HFFc6 (cell line): Measurements from ENCODE around the gene NDUFA13. TPM values are rescaled to one million over a fixed set of nuclear protein-coding genes. Genes with fewer than 3 reads are reported as not detected.

Experiments used
- DNase-seq: peaks from one replicate; pipeline ENCODE4 v3.0.0-alpha.2; 2018
- H3K27ac Mint-ChIP-seq: 2 replicates; pipeline ENCODE4 v1.8.0; 2020; ENCODE audit warnings: mild to moderate bottlenecking, mixed read lengths
- H3K27me3 Mint-ChIP-seq: 2 replicates; pipeline ENCODE4 v1.8.0; 2021; ENCODE audit warnings: mild to moderate bottlenecking, moderate library complexity, mixed read lengths; ENCODE audit not compliant: insufficient read depth
- H3K36me3 Mint-ChIP-seq: 2 replicates; pipeline ENCODE4 v1.8.0; 2021; ENCODE audit warnings: low read depth, mixed read lengths
- H3K4me1 Mint-ChIP-seq: 2 replicates; pipeline ENCODE4 v1.8.0; 2020; ENCODE audit warnings: low read depth, mixed read lengths
- H3K4me3 Mint-ChIP-seq: 2 replicates; pipeline ENCODE4 v1.8.0; 2020; ENCODE audit warnings: mild to moderate bottlenecking, moderate library complexity, mixed read lengths
- H3K9me3 Mint-ChIP-seq: 2 replicates; pipeline ENCODE4 v1.8.0; 2020; ENCODE audit warnings: mild to moderate bottlenecking, mixed read lengths
- total RNA-seq, 6 experiments: library from RNA; stranded (reverse); fragmentation: NEBNext Ultra II Directional; extraction: Animal tissue kit (Norgen Biotek cat#: 25700); gene quantifications; 2 replicates in 1 of 6; 3 replicates in 5 of 6; pipeline ENCODE4 v1.2.3, GENCODE V29; 2021
- TF ChIP-seq, protein P1 (sequence below): fragments of 200-600 bp; sonication (generic); IDR thresholded peaks from 2 replicates; pipeline ENCODE4 v1.5.0; 2021; ENCODE audit warnings: antibody characterized with exemption, mild to moderate bottlenecking

Gene NDUFA13
- total RNA-seq, 6 experiments from 2014 or later: 266 to 393 (median 323) TPM

DNA sequence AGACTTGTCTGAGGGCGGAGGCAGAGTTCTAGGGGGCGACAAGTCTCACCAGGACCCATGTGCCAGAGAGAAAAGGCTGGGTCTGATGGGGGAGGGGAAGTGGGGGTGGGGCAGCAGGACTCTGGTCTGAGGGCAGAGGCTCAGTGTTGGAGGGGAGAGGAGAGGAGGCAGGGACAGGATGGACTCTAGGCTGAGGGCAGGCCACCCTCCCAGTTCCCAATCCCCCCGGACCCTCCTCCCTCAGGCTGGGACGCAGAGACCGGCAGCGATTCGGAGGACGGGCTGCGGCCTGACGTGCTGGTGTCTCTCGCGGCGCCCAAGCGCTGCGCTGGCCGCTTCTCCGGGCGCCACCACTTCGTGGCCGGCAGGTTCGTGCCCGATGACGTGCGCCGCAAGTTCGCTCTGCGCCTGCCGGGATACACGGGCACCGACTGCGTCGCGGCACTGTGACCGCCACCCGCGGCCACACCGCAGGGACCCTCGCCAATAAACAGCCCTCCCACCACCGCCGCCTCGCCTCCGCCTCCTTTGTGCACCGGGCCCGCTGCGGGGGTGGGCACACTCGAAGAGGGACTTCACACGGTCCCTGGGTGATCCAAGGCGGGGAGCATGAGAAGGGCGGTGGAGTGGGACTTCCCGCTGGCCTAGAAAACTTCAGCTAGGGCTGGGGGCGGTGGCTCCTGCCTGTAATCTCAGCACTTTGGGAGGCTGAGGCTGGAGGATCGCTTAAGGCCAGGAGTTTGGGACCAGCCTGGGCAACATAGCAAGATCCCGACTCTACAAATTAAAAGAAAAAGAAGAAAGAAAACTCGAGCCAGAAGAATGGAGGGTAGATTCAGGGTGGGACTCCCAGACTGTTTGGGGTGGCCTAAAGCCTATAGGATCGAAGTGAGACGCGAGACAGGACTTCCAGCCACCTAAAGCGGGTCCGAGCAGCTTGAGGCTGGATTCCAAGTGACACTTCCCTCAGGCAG, 21.3 kb downstream of the NDUFA13 start:
- H3K4me3 Mint-ChIP-seq: no peak overlapping the region

DNA sequence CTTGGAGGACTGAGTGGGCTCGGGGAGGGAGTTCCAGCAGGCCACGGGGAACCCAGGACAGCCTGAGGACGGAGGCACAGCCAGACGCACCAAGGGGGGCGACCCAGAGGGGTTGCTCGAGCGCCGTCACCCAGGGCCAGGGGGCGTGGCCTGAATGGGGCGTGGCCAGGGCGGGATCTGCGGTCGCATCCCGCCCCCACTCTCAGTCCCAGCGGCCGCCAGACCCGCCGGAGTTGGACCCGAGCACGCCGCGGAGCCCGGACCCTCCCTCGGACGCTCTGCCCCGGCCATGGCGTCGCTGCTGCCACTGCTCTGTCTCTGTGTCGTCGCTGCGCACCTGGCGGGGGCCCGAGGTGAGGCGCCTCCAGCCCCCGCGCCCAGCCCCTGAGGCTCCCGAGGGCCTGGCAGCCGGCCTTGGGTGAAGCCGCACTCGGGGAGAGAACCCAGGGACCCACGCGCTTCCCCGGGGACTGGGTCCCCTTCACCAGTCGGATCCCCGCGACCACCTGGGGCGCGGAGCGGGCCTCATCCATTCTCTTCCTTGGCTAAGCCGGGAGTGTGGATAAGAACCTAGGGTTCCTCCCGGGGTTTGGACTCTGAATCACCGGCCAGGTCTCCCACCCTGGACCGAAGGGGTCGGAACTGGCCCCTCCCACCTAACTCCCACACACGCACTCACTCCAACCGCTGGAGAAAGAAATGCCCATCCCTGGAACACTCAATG, 22.2 kb downstream of the NDUFA13 start, which contains the start of gene CILP2:
Gene CILP2 (plus strand): TSS at position 205 of the 724 bp plus-strand sequence. CDS start 85 bp downstream, at position 290.
- no peak for DNase-seq
- no peaks in the 10 kb centered on the region for H3K9me3 Mint-ChIP-seq
- H3K36me3 Mint-ChIP-seq: no peaks in the 10 kb centered on the region
- H3K4me3 Mint-ChIP-seq: no peak within 1 kb of the TSS
- H3K27ac Mint-ChIP-seq: no peak within 1 kb of the TSS
- H3K27me3 Mint-ChIP-seq: peaks cover 11% of the 10 kb centered on the region
- TF ChIP-seq, protein P1, sequence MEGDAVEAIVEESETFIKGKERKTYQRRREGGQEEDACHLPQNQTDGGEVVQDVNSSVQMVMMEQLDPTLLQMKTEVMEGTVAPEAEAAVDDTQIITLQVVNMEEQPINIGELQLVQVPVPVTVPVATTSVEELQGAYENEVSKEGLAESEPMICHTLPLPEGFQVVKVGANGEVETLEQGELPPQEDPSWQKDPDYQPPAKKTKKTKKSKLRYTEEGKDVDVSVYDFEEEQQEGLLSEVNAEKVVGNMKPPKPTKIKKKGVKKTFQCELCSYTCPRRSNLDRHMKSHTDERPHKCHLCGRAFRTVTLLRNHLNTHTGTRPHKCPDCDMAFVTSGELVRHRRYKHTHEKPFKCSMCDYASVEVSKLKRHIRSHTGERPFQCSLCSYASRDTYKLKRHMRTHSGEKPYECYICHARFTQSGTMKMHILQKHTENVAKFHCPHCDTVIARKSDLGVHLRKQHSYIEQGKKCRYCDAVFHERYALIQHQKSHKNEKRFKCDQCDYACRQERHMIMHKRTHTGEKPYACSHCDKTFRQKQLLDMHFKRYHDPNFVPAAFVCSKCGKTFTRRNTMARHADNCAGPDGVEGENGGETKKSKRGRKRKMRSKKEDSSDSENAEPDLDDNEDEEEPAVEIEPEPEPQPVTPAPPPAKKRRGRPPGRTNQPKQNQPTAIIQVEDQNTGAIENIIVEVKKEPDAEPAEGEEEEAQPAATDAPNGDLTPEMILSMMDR: no peak
- H3K4me1 Mint-ChIP-seq: no peaks in the 10 kb centered on the region

More for the DNA sequence above, 21.3 kb downstream of the NDUFA13 start:
- no peaks in the 10 kb centered on the region for H3K4me1 Mint-ChIP-seq
- TF ChIP-seq, protein P1: no peak
- no peaks in the 10 kb centered on the region for H3K9me3 Mint-ChIP-seq
- H3K27ac Mint-ChIP-seq: no peak overlapping the region
- no peak for DNase-seq
- no peaks in the 10 kb centered on the region for H3K36me3 Mint-ChIP-seq
- peaks cover 11% of the 10 kb centered on the region for H3K27me3 Mint-ChIP-seq

DNA sequence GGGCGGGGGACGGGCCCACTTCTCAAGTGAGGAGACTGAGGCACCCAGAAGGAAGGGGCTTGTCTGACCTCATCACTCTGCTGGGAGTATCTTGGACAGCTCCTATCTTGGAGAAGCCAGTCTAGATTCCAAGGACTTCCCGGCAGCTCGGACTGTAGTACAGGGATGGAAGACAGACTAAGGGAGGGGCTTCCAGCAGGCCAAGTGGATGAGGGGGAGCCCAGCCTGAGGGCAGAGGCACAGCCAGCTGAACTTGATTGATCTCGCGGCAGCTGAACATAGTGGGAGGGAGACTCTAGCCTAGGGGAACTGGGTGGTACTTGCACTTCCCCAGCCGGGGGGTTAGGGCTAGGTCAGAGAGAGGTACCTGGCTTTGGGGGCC, 22.8 kb downstream of the NDUFA13 start:
- no peak for DNase-seq
- Mint-ChIP-seq H3K4me3 (no peak overlapping the region), H3K27ac (no peak overlapping the region), H3K9me3 (no peaks in the 10 kb centered on the region), H3K36me3 (no peaks in the 10 kb centered on the region), H3K27me3 (peaks cover 11% of the 10 kb centered on the region), H3K4me1 (no peaks in the 10 kb centered on the region)
- TF ChIP-seq, protein P1: no peak

DNA sequence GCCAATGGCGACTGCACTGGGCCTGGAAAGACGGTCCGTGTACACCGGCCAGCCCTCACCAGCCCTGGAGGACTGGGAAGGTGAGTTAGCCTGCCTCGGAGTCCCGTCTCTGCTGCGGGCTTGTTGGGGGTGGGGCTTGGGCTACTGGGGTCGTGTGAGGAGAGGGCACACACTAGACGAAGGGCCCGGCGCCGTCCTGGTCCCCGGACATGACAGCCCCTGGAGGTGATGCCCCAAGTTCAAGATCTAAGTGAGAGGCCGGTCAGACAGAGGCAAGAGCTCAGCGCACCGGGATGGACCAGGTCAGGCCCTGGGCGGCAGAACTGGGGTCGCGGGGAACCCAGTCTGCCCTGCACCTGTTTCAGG, 23.7 kb downstream of the NDUFA13 start:
- Mint-ChIP-seq H3K4me1 (no peaks in the 10 kb centered on the region), H3K9me3 (no peaks in the 10 kb centered on the region), H3K36me3 (no peaks in the 10 kb centered on the region), H3K27ac (no peak overlapping the region), H3K27me3 (peaks cover 7% of the 10 kb centered on the region), H3K4me3 (no peak overlapping the region)
- TF ChIP-seq, protein P1: no peak
- no peak for DNase-seq

DNA sequence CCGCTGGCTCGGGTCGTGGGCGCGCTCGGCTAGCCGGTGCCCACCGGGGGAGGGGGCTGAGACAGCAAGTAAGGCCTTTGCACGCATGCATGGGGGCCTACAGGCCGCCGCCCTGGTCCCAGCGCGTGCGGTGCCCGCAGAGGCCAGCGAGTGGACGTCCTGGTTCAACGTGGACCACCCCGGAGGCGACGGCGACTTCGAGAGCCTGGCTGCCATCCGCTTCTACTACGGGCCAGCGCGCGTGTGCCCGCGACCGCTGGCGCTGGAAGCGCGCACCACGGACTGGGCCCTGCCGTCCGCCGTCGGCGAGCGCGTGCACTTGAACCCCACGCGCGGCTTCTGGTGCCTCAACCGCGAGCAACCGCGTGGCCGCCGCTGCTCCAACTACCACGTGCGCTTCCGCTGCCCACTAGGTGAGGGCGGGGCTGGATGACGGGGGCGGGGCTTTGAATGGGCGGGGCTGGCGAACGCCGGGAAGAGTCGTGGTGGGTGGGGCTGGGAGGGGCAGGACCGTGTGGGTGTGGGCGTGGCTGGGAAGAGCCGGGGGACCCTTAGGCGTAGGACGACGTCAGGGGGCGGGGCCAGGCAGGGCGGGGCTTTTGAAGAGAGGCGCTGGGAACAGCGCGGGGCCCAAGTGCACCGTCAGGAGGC, 24.2 kb downstream of the NDUFA13 start:
- peaks cover 7% of the 10 kb centered on the region for H3K27me3 Mint-ChIP-seq
- no peak for DNase-seq
- no peak overlapping the region for H3K4me3 Mint-ChIP-seq
- no peaks in the 10 kb centered on the region for H3K9me3 Mint-ChIP-seq
- TF ChIP-seq, protein P1: no peak
- no peaks in the 10 kb centered on the region for H3K4me1 Mint-ChIP-seq
- no peaks in the 10 kb centered on the region for H3K36me3 Mint-ChIP-seq
- no peak overlapping the region for H3K27ac Mint-ChIP-seq
